ENCODE results near the gene RNPEPL1. TPM values are rescaled to one million over a fixed set of nuclear protein-coding genes. Genes with fewer than 3 reads are reported as not detected.
"Not testable (repeated sequence)": the region's sequence is repeated elsewhere in the genome, so short reads cannot be mapped to it uniquely, and the experiment has no call there.

RNPEPL1 gene
- total RNA-seq, 1 experiment from 2014 or later: 8.4 TPM

DNA sequence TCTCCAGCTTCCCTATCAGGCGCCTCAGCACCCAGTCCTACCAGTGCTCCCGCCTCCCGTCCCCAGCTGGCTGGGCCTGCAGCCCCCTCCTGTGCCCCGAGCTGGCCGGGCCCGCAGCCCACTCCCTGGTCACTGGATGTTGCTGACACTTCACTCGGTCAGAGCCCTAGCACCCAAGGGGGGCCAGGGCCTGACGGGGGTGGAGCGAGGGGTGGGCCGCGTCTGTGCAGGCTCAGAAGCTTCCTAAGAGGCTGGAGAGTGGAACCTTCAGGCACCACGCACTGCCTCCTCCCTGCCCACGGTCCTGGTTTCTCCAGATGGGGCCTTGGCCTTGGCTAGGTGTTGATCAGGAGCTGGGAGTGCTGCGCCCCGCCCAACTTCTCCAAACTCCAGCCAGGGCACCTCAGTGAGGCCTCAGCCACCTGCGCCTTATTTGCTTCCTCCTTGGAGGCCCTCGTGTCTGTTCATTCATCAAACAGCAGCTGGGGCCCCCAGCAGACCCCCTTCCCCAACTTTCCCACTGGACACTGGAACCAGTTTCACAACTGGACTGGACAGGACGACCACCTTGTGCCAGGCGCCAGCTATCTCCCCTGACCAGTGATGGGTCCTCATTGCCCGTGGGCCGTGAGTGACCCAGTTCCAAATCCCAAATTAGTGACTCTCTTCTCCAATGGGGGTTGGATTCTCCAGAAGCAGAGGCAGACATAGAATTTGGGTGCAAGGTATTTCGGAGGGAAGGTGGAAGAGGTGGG is 35.0 kb downstream of the RNPEPL1 start:
- H3K9me3 ChIP-seq (replicated peaks): no peaks in the 10 kb centered on the region
- DNase-seq: no peak
- H3K27me3 ChIP-seq: no peaks in the 10 kb centered on the region
- no peak overlapping the region for H3K4me3 ChIP-seq
- no peak overlapping the region for H3K27ac ChIP-seq
- no peaks in the 10 kb centered on the region; the same call in 1 of the 2 replicates for H3K4me1 ChIP-seq
- no peaks in the 10 kb centered on the region for H3K36me3 ChIP-seq

DNA sequence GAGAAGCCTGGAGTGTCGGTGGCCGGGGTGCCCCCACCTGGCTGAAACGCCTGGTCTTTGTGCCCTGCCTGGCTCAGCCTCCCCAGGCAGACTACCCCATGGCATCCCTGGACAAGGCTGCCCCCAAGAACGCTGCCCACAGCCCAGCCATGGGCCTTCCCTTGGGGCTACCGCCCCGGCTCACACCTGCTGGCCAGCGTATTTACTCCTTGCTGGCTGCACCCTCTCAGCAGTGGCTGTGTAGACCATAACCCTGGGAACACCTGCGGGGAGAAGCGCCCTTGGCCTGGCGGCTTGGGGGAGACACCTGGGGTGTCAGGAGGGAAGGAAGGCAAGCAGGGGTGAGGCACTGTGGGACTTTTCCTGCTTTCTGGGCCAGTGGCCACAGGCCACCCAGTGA is 35.6 kb downstream of the RNPEPL1 start:
- Histone ChIP-seq H3K4me3 (no peak overlapping the region), H3K36me3 (no peaks in the 10 kb centered on the region), H3K9me3 (replicated peaks) (no peaks in the 10 kb centered on the region), H3K27ac (no peak overlapping the region), H3K27me3 (no peaks in the 10 kb centered on the region), H3K4me1 (no peaks in the 10 kb centered on the region; the same call in 1 of the 2 replicates)
- no peak for DNase-seq

GRCh38 chr2:240604291-240604938 is 36.1 kb downstream of the RNPEPL1 start:
- no peaks in the 10 kb centered on the region for H3K9me3 ChIP-seq (replicated peaks)
- peak; percentile 71 for DNase-seq
- no peak overlapping the region for H3K27ac ChIP-seq
- H3K4me3 ChIP-seq: no peak overlapping the region
- H3K36me3 ChIP-seq: no peaks in the 10 kb centered on the region
- no peaks in the 10 kb centered on the region for H3K27me3 ChIP-seq
- H3K4me1 ChIP-seq: no peaks in the 10 kb centered on the region; the same call in 1 of the 2 replicates

DNA sequence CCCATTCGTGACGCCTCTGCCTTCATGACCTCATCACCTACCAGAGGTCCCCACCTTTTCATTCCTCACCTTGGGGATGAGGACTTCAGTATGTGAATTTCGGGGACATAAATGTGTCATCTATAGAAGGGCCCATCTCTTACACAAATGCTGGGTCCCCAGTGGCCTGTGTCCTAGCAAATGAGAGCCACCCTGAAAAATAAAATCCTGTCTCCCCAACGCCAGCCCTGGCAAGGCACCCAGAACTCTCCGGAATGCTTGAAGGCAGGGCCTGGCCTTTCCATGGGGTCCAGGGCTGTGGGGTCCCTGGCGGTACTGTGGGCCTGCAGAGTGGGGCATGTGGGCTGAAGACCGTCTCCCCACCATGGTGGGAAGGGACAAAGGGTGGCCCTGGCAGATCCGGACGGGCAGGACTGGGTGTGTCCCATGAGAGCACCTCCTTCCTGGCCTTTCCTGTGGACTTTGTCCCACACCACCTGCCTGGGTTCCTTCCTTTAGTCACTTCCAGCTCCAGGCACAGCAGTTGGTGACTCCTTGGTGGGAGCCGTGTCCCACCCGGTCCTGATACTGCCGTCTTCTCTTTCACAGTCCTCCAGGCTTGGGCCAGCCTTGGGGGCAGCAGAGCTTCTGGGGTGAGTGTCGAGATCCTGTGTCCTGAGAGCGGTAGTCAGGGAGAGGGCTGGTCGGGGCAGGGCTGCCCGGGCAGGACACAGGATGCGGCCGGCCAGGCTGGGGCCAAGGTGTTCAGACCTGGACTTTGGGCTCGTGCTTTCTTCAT is 36.8 kb downstream of the RNPEPL1 start:
- Histone ChIP-seq H3K4me3 (no peak overlapping the region), H3K36me3 (no peaks in the 10 kb centered on the region), H3K9me3 (replicated peaks) (no peaks in the 10 kb centered on the region), H3K27me3 (no peaks in the 10 kb centered on the region), H3K4me1 (no peaks in the 10 kb centered on the region; the same call in 1 of the 2 replicates), H3K27ac (no peak overlapping the region)
- DNase-seq: no peak

DNA sequence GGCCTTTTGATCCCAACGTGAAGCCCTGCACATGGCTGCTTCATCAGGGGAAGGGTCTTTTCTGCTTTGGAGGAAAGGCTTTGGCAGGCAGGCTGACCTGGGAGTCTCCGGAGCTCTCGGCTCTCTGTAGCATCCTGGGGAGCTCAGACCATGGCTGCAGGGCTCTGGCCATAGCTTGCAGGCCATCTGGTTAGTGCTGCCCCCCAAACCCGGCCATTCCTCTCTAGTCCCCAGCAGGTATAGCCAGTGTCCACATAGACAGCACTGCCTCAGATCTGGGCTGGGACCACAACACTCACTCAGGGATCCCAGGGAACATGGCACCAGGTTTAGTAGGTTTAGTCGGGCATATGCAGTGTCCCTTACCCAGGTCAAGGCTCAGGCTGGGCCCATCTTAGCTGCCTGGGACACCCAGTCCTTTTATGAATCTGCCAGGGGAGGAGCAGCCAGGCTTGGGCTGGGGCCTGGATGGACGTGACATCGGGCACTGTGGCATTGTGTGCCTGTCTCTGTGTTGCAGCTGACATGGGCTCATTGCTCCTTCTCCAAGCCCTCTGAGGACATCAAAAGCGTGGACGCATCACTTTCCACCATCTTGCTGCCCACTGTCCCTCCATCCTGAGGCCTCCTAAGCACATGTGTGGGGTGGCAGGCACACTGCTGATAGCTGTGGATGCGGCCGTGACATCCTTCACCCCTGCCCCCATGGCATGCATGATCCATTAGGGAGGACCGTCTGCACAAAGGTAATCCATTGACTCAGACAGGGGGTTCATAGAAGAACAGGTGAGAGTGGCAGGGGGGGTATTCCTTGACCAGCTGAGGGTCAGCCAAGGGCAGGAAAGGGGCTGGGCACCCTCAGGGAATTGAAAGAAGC is 37.8 kb downstream of the RNPEPL1 start:
- Histone ChIP-seq H3K27ac (no peak overlapping the region), H3K9me3 (replicated peaks) (no peaks in the 10 kb centered on the region), H3K36me3 (no peaks in the 10 kb centered on the region), H3K27me3 (no peaks in the 10 kb centered on the region), H3K4me1 (no peaks in the 10 kb centered on the region; the same call in 1 of the 2 replicates), H3K4me3 (no peak overlapping the region)
- DNase-seq: no peak

DNA sequence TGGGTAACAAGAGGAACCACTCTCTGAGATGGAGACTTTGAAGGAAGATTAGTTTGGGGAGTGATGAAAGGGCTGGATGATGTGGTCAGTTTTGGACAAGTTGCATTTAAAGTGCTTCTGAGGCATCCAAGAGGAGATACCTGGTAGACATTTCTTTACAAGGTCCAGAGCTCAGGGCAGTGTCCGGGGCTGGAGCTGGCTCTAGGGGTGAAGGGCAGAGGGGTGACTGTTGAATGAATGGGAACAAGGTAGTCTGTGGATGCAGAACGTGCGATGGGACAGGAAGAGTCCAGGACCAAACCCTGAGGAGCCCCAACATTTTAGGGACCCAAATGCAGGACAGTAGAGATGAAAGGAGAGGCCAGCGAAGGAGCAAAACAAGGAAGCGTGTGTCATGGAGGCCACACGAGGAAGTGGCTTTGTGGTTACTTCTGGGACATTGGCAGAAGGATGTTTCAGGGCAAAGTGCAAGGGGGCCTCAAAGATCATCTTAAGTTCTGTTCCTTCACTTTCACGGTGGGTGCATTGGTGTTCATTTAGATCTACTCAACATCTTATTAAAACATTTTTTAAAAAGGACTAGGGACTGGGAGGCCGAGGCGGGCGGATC is 43.4 kb downstream of the RNPEPL1 start:
- no peaks in the 10 kb centered on the region for H3K36me3 ChIP-seq
- no peak for DNase-seq
- H3K27me3 ChIP-seq: no peaks in the 10 kb centered on the region
- no peak overlapping the region for H3K4me3 ChIP-seq
- H3K9me3 ChIP-seq (replicated peaks): no peaks in the 10 kb centered on the region
- peaks cover 16% of the 10 kb centered on the region for H3K4me1 ChIP-seq
- H3K27ac ChIP-seq: no peak overlapping the region

- H3K9me3 ChIP-seq (replicated peaks): no peaks in the 10 kb centered on the region; the same call in 1 of the 2 replicates
- no peak for DNase-seq
- no peaks in the 10 kb centered on the region for H3K27me3 ChIP-seq
- no peak overlapping the region for H3K4me3 ChIP-seq
- H3K4me1 ChIP-seq: peaks cover 16% of the 10 kb centered on the region
- H3K27ac ChIP-seq: no peak overlapping the region
- H3K36me3 ChIP-seq: no peaks in the 10 kb centered on the region
Measured at GRCh38 chr2:240613781-240614180, 45.5 kb downstream of the RNPEPL1 start.

- Histone ChIP-seq H3K9me3 (replicated peaks) (no peaks in the 10 kb centered on the region; the same call in 1 of the 2 replicates), H3K36me3 (no peaks in the 10 kb centered on the region), H3K27me3 (no peaks in the 10 kb centered on the region), H3K27ac (no peak overlapping the region), H3K4me1 (peaks cover 16% of the 10 kb centered on the region), H3K4me3 (no peak overlapping the region)
- DNase-seq: no peak
Measured at GRCh38 chr2:240614391-240614790, 46.1 kb downstream of the RNPEPL1 start.

DNA sequence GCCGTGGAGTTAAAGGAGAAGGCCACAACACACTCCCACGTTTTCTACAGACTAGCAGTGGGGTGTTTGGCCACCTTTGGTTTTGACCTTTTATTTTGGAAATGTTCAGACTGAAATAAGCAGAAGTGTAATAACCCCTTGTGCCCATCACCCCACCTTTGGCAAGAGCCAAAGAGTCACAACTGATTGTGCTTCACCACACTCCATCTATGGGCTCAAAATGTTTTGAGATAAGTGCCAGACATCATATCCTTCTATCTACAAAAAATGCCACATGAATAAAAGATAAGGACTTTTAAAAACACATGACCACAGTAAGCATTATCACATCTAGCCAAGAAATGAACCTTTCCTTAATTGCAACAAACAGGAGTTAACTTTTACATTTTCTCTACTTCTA is 47.1 kb downstream of the RNPEPL1 start:
- no peak overlapping the region for H3K27ac ChIP-seq
- peaks cover 16% of the 10 kb centered on the region for H3K4me1 ChIP-seq
- no peaks in the 10 kb centered on the region for H3K36me3 ChIP-seq
- no peak for DNase-seq
- no peak overlapping the region for H3K4me3 ChIP-seq
- no peaks in the 10 kb centered on the region for H3K27me3 ChIP-seq
- no peaks in the 10 kb centered on the region; the same call in 1 of the 2 replicates for H3K9me3 ChIP-seq (replicated peaks)

GRCh38 chr2:240615820-240616547 is 47.7 kb downstream of the RNPEPL1 start:
- no peaks in the 10 kb centered on the region; the same call in 1 of the 2 replicates for H3K9me3 ChIP-seq (replicated peaks)
- H3K4me3 ChIP-seq: no peak overlapping the region
- no peaks in the 10 kb centered on the region for H3K27me3 ChIP-seq
- peaks cover 16% of the 10 kb centered on the region for H3K4me1 ChIP-seq
- peak; percentile 57 to 73 for DNase-seq
- no peak overlapping the region for H3K27ac ChIP-seq
- H3K36me3 ChIP-seq: no peaks in the 10 kb centered on the region

GRCh38 chr2:240616860-240617666 is 48.8 kb downstream of the RNPEPL1 start:
- not testable (repeated sequence) for H3K27me3 ChIP-seq; H3K27ac ChIP-seq; DNase-seq; H3K9me3 ChIP-seq (replicated peaks); H3K36me3 ChIP-seq; H3K4me3 ChIP-seq
- H3K4me1 ChIP-seq: peaks cover 16% of the 10 kb centered on the region

DNA sequence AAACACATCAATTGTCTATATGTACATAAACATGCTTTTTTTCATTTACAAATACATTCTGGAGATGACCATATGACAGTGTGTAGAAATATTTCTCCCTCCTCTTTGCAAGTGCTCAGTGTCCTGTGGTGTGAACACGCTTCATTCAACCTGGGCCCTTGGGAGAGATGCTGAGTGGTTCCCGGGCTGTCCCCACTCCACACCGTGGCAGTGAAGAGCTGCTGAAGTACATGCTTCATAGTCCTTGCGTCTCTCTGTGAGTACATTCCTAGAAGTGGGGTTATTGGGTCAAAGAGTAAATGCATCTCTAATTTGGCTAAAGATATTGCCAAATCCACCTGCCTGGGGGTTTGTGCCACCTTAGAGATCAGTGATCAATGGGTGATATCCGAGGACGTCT is 50.5 kb downstream of the RNPEPL1 start:
- no peak overlapping the region for H3K4me3 ChIP-seq
- H3K36me3 ChIP-seq: no peaks in the 10 kb centered on the region
- peaks cover 16% of the 10 kb centered on the region; the same call in 1 of the 2 replicates for H3K27me3 ChIP-seq
- no peaks in the 10 kb centered on the region; the same call in 1 of the 2 replicates for H3K9me3 ChIP-seq (replicated peaks)
- peaks cover 6% of the 10 kb centered on the region; the same call in 1 of the 2 replicates for H3K4me1 ChIP-seq
- no peak for DNase-seq
- no peak overlapping the region for H3K27ac ChIP-seq

Measured in SJCRH30 (cell line).